Head of caudate nucleus (tissue), 42 donors: Measurements from ENCODE around the gene WDR1.

Source experiments
- DNase-seq, 42 donors: peaks; one replicate each; pipeline versions ENCODE4 v3.0.0 to v3.0.0-alpha.2; 2020 to 2021; ENCODE audit warnings: mixed read lengths in 7 of 42
- intact Hi-C: fragments of 100-400 bp; cut with DNase I; formaldehyde crosslinking; loops from one replicate; pipeline ENCODE4 v1.15.0; 2022

WDR1 gene

DNA sequence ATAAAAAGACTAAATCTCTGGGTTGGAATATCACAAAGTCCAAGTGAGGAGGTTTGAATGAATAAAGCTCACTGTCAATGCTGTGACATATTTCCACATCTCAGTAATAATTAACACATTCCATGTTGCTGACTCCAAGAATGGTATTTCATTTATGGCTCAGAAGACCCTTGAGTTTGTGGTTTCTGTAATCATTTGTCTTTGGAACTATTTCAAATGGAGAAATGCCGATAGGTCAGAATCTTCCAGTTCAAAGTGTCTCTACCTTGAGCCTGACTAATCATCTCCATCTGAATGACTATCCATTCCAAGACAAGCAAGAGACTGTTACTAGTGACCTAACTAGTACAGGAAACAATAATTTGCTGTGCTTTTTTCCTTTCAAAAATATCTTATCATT lies 71.1 kb downstream of the WDR1 start:
- intact Hi-C loops: no loop called here
- DNase-seq: no peak

DNA sequence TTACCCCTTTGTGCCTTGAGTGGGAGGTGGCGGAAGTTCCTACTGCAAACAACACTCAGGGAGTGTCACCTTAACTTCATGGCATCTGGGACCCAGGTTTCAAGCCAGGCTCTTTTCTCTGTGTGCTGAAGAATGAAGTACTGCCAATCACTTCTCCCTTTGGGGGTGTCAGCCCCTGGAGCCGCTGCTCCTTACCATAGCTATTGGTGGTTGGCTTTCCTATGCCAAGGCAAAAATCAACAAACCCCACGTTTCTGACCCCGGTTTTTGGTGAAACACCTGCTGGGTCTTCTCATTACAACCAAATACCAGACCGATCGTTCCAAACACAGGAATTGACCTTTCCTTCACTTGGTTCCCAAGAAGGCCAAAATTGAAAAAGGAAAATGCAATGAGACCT lies 75.6 kb downstream of the WDR1 start:
- no peak for DNase-seq
- intact Hi-C loops: no loop called here

DNA sequence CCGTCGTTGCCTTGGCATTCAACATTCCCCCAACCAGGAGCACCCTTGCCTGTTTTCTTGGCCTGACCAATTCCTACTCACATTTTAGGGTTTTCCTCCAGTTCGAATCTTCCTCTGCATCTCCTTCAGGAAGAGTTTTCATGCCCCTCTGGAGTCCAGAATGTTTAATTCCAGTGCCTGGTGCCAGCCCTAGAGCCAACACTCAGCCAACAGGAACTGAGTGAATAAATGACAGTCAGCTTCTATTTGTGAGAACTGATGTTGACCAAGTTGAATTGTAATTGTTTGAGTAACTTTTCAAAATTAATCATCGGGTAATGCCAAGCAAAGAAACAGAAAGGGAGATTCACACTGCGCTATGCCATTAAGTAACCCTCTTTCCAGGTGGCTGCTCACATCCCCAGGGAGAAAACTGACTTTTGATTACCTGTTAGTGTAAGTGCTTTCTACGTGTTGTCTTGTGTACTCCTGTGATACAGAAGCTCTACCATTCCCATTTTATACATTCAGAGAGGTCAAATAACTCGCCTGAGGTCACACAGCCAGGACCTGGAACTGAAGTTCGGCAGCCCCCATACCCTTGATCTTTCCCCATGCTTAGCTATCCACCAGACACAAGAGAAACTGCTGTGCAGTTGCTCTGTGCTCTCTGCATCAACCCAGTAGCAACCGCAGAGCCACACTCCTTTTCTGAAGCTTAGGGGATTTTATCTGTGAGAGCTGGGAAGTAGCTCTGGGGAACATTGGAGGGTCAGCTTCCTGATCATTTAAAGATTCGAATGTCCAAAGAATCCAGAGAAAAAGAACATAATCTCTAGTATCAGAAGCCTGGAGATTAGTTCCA lies 76.3 kb downstream of the WDR1 start:
- DNase-seq: no peak
- intact Hi-C loops: no loop called here

DNA sequence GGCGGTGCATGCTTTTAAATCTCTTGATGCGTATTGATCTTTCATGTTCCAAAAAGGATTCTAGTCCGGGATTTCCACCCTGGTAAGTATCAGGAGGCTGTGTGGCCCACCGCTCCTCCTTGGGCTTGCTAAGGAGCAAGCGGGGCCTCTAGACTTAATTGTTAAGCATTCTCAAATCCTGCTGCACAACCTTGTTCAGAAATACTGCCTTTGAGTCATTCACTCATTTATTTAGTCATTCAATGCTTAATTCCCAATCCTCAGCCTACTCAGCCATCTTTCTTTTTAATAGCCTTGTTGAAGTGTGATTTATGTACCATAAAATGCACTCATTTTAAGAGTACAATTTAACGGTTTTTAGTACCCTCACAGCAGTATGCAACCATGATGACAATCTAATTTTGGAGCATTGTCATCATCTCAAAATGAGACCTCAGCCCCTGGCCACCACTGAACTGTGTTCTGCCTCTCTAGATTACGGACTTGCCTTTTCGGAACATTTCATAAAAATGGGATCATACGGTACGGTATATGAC lies 79.7 kb downstream of the WDR1 start:
- intact Hi-C loops: no loop called here
- no peak for DNase-seq

DNA sequence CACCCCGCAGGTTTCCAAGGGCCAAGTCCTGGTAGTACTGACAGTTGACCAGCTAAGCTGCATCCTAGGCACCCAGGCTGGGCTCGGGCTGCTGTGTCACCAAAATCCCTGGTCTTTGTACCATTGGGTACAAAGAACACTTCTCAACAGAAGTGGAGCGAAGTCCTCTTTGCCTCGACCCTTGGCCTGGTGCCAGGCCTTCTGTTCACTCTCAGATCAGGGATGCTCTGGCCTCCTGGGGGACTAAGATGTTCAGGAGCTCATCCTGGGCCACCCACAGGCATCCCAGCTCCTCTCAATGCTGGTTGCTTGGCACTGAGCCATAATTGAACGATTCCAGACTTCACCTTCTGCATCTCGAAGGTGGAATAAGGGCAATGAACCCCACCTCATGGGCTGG lies 81.5 kb downstream of the WDR1 start:
- DNase-seq: no peak
- intact Hi-C loops: no loop called here

DNA sequence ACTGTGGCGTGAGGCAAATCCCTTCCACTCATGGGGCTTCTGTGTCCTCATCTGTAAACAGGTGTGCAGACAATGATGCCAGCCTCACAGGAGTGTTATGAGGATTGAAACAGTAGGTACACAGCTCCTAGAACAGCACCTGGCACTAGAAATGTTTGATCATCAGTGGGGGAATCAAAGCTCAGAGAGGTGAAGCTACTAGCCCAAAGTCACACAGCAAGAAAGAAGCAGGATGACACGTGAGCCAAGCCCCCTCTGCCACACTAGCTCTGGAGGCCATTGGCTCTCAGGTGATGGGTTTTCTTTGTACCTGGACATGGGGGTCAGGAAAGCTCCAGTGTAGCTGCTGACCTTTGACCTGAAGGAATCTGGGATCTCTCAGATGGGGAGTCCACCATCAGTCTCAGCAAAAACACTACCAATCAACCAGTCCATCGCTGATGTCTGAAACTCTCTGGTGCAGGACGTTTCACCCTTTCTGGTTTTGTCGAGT lies 81.9 kb downstream of the WDR1 start:
- intact Hi-C loops: no loop called here
- no peak for DNase-seq

DNA sequence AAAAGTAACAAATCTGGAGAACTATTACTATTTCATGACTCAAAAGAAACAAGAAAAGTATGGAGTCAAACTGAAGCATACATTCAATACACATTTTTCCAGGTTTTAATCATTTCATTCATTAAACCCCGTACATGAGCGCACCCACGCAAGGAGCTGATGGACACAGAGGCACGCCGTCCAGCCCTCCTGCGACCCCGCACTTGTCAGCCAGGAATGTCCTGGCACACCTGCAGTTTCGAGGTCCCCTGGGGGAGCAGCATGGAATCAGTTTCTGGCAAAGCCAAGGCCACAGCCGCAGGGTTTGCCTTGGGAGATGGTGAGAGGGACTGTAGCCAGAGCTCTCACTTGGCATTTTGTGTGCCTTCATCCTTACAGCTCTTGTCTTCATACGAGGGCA lies 82.5 kb downstream of the WDR1 start:
- DNase-seq: no peak
- intact Hi-C loops: no loop called here

DNA sequence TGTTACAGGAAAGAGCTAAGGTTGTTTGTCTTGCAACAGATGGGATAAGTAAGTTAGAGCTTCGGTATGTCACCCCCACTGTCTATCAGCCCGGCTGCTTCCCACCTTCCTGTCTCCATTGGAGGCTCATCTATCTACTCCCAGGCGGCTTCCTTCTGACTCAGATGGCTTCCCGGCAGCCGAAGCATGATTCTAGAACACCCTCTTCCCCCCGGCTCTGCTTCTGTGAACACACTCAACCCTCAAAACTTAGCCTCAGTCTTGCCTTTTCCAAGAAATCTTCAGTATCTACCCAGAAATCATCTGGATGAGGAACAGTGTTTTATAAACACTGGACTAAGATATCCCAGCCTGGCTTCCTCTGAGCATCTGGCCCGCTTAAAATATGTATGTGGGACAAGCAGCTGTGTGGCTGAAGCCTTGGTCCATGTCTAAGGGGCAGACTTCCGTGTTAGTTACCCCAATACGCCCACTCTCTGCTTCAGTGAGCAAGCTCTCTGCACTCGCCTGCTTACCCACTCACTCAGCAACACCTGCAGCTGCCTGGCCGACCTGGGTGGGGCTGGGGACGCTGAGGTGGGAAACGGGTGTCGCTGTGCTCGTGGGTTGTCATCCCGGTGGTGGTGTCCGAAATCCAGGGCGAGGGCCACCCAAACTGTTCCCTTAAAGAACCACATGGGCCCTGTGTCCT lies 83.3 kb downstream of the WDR1 start:
- DNase-seq: peak in 18 of 42 donors; percentile 24 to 67 (median 42)
- intact Hi-C loops: no loop called here

DNA sequence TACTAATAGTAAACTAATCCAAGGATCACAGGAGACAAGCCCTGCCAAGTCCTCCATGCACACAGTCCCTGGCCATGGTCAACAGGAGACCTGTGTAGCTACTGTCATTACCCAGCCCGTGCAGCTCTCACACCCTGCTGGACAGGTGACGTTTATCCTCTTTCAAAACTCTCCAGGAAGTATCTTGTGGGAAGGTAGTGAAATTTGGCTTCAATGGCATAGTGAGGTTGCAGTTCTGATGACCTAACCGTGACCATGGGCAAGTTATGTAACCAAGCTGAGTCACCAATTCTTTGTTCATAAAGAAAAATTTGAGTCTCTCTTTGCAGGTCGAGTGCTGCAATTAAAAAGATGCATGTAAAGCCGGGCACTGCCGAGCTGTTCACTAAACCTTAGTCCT lies 84.0 kb downstream of the WDR1 start:
- no peak for DNase-seq
- intact Hi-C loops: no loop called here

DNA sequence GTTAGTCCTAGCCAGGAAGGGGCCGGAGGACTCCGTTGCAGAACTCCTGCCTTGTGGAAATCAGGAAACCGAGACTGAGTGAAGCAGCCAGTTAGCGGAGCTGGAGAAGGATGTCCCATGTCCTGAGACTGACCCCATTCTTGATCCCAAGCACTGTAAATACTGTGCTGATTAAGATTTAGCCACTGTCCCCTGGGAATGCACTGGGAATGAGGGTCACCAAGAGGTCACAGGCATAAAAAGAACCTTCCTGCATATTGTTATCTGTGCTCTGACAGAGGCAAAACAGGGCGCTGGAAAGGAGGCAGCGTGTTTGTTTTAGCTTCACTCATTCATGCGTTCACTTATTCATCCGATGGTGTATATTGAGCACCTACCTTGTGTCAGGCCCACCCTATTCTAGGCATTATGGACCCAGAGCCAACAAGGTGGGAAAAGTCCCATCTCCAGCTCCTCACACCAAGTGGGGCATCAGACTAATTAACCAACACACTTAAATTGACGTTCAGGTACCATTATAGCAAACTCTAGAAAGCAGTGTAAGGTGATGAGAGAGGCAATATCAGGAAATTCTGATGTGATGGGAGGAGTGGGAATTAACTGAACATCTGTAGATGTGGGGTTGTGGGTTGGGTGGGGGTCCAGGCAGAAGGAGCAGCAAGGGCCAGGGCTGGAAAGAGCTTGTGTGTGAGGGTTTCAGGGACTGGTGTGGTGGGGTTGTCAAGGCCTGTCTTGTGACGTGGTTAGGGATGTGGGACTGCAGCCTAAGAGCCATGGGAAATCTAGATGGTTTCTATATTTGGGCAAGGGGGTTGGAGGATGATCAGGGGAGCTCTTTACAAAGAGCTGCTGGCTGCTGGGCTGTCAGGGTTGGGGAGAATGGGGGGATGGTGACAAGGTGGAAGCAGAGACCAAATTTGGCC lies 84.7 kb downstream of the WDR1 start:
- DNase-seq: no peak
- intact Hi-C loops: no loop called here

DNA sequence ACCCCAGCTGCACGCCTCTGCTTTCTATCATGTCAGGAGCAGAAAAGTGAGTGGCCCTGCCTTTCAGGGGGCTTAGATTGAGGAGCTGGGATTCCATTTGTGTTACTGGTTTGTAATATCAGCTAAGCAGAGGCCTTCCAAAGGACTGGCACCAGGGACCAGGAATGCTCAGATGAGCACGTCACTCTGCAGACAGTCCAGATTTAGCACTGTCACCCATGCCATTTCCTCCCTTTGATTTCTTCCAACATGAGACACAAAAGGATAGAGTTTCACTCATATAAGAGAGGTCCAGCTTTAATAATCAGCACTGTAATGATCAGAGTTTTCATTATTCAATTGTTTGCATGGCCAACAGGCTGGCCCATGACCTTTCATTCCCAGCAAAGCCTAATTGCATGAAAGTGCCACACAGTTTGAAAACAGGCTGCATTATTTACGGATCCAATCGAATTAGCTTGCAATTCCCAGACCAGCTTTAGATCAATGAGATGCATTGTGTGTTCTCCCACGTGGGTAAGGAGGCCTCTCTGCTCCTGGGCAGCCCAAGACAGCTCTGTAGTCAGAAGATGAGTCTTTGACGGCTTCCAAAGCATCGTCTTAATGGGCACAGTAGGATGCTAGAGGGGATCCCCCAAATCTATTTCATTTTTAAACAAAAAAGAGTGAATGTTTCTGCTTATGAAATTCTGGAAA lies 85.5 kb downstream of the WDR1 start:
- DNase-seq: peak in 13 of 42 donors; percentile 20 to 68 (median 48)
- intact Hi-C loops: no loop called here

DNA sequence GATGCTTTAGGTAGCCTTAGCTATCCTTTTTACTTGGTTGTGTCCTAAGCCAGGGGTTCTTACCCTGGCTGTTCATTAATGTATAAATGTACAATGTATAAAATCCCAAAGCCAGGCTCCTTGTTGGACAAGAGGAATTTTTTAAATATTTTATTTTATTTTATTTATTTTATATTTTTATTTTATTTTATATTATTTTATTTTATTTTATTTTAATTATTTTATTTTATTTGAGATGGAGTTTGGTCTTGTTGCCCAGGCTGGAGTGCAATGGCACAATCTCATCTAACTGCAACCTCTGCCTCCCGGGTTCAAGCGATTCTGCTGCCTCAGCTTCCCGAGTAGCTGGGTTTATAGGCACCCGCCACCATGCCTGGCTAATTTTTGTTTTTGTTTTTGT lies 87.2 kb downstream of the WDR1 start:
- intact Hi-C loops: no loop called here
- DNase-seq: no peak

DNA sequence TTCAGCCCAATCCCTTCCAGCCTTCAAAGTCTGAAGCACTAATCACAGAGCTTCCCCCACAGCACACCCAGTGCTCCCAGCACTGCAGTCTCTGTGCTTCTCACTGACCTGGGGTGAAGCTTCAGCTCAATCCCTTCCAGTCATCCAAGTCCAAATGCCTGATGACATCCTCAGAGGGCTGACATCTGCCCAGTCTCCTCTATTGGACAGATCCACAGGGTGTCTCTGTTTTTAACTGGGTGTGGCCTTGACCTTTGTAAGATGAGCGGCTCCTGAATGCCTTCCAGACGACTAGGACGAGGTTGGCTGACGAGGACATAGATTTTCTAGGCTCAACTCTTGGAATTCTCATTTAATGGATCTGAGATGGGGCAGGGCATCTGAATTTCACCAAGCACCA lies 87.7 kb downstream of the WDR1 start:
- intact Hi-C loops: no loop called here
- no peak for DNase-seq

DNA sequence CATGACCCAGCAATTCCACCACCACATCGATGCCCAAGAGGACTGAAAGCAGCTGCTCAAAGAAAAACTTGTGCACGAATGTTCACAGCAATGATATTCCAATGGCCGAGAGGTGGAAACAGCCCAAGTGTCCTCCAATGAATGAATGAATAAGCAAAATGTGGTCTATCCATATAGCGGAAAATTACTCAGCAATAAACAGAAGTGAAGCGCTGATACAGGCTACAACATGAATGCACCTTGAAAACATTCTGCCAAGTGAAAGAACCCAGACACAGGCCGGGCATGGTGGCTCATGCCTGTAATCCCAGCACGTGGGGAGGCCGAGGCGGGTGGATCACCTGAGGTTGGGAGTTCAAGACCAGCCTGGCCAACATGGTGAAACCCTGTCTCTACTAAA lies 90.1 kb downstream of the WDR1 start:
- intact Hi-C loops: no loop called here
- no peak for DNase-seq

DNA sequence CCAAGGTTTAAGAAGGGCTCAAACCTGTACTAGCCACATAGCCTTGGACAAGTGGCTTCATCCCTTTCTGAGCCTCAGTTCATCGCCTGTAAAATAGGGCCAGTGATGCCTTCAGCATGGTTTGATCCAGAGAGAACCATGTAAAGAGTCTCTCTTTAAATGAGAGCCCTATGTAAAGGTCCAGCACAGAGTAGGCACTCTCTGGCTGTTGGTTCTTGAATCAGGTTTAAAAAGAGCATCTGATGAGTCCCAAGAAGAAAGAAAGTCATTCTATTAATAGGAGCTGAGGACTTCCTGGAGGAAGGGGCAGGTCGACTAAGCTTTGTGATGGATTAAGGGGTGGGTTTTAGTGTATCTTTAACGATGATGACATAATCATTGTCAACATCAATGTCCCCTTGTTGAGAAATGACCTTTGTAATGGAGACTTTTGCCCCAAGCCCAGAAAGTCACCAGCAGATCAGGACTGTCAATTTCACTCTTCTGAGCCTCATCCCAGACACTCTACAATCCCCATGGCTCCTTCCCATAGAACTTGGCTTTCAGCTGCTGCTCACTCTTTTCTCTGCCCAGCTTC lies 91.3 kb downstream of the WDR1 start:
- DNase-seq: no peak
- intact Hi-C loops: no loop called here
